Ascending aorta (tissue), 2 donors: ENCODE results near the gene FAM174C. TPM values are rescaled to one million over a fixed set of nuclear protein-coding genes. Genes with fewer than 3 reads are reported as not detected.

ENCODE experiments used
- DNase-seq, 2 donors: peaks; one replicate each; pipeline ENCODE4 v3.0.0-alpha.2; 2019; ENCODE audit warnings: low spot score in 2 of 2
- H3K27ac ChIP-seq, 2 donors: fragments of 200-600 bp; sonication (generic); one replicate each; pipeline ENCODE4 v1.5.1; 2016 to 2017; ENCODE audit warnings: mild to moderate bottlenecking in 1 of 2
- H3K27me3 ChIP-seq: fragments of 200-600 bp; sonication (generic); one replicate; pipeline ENCODE4 v1.5.1; 2017
- H3K36me3 ChIP-seq, 2 donors: fragments of 200-600 bp; sonication (generic); one replicate each; pipeline ENCODE4 v1.5.1; 2016
- H3K4me1 ChIP-seq, 2 donors: fragments of 200-600 bp; sonication (generic); one replicate each; pipeline ENCODE4 v1.5.1; 2016 to 2017; ENCODE audit warnings: mild to moderate bottlenecking in 1 of 2
- H3K4me3 ChIP-seq, 2 donors: fragments of 200-600 bp; sonication (generic); one replicate each; pipeline ENCODE4 v1.5.1; 2016 to 2017; ENCODE audit warnings: mild to moderate bottlenecking in 1 of 2
- H3K9me3 ChIP-seq, 2 donors: fragments of 200-600 bp; sonication (generic); one replicate each; pipeline ENCODE4 v1.5.1; 2016
- intact Hi-C: fragments of 100-400 bp; cut with DNase I; formaldehyde crosslinking; loops from one replicate; pipeline ENCODE4 v1.15.1; 2023
- total RNA-seq: library from RNA; depleted of rRNA; stranded (reverse); fragments of >200 nt; gene quantifications from one replicate; pipeline ENCODE4 v1.1.0, GENCODE V29; 2016
- TF ChIP-seq, protein P1 (sequence below), 3 experiments: fragments of 200-600 bp in 2 of 3; fragments of 450-650 bp in 1 of 3; sonication (generic) in 2 of 3; IDR thresholded peaks; one replicate each; pipeline ENCODE4 v1.5.1; 2016 to 2019; ENCODE audit warnings: antibody characterized with exemption in 3 of 3, mild to moderate bottlenecking in 1 of 3, moderate library complexity in 1 of 3

FAM174C gene
- total RNA-seq, 1 donor from 2014 or later: 156 TPM

DNA sequence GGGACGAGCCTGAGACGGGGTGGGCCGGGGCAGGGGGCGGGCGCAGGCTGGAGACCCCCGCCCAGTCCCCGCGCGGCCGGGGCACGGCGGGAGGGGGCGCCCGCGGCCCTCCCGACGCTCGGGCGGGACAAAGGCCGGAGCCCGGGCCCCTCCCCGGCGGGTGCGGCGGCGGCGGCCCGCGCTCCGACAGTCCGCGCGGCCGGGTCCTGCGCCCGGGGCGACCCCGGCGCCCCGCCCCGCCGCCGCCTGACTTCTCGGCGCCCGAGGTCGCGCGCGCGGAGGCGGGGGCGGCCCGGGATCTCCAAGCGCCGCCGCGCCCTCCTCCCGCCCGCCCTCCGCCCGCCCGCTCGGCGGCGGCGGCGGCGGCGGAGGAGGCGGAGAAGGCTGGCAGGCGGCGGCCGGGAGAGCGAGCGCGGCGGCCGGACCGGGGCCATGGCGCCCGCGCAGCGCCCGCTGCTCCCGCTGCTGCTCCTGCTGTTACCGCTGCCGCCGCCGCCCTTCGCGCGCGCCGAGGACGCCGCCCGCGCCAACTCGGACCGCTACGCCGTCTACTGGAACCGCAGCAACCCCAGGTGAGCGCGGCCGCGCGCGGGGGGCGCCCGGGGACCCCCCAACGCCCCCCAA is 10.5 kb downstream of the FAM174C start, which contains the start of gene EFNA2:
Gene EFNA2, plus strand, starts transcription at position 137 of the 624 bp plus-strand sequence. Its CDS starts 296 bp downstream, at position 433.
- Histone ChIP-seq H3K4me1 (no peaks in the 10 kb centered on the region), H3K4me3 (no peak within 1 kb of the TSS), H3K27me3 (peaks cover 20% of the 10 kb centered on the region), H3K36me3 (no peaks in the 10 kb centered on the region), H3K9me3 (no peaks in the 10 kb centered on the region), H3K27ac (no peak within 1 kb of the TSS)
- TF ChIP-seq, protein P1, sequence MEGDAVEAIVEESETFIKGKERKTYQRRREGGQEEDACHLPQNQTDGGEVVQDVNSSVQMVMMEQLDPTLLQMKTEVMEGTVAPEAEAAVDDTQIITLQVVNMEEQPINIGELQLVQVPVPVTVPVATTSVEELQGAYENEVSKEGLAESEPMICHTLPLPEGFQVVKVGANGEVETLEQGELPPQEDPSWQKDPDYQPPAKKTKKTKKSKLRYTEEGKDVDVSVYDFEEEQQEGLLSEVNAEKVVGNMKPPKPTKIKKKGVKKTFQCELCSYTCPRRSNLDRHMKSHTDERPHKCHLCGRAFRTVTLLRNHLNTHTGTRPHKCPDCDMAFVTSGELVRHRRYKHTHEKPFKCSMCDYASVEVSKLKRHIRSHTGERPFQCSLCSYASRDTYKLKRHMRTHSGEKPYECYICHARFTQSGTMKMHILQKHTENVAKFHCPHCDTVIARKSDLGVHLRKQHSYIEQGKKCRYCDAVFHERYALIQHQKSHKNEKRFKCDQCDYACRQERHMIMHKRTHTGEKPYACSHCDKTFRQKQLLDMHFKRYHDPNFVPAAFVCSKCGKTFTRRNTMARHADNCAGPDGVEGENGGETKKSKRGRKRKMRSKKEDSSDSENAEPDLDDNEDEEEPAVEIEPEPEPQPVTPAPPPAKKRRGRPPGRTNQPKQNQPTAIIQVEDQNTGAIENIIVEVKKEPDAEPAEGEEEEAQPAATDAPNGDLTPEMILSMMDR (IDR thresholded peaks at IDR 0.05): no peak
- intact Hi-C loops: no loop called here
- no peak for DNase-seq

DNA sequence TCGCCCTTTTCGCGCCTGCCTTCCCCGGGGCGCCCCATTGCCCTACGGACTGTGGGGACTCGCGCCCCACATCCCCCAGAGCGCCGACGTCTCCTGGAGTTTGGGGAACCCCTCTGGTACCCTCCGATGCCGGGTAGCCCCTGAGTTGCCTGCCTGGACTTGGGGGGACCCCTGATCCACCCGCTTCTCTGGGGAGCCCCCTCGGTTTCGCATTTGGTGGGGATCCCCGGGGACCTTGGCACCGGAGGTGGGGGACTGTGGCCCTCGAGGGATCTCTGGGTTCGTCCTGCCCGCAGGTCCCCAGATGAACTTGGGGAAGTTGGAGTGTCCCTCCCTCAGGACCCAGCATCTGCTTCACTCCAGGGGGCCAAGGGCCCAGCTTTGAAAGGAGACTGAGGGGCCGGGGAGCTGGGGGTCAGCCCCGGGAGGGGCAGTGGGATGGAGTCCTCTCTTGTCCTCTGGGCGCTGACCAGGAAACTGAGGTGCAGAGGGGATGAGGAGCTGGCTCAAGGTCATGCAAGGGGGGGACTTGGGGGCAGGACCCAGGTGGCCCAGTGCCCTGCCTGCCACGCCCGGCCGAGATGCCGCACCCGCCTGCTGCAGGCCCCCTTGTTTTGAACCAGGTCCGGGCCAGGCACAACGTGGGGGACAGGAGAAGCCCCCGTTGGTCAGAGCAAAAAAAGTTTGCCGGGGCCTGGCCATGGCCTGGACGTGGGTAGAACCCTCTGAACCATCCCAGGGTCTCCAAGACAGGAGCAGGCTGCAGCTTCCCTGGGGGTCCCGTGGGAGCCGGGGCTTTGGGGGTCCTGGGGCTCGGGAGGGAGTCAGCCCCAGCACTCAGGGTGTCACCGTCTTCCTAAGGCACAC is 11.4 kb downstream of the FAM174C start:
- H3K4me1 ChIP-seq: no peaks in the 10 kb centered on the region
- intact Hi-C loops: no loop called here
- TF ChIP-seq, protein P1 (IDR thresholded peaks at IDR 0.05): no peak
- H3K9me3 ChIP-seq: no peaks in the 10 kb centered on the region
- no peak overlapping the region for H3K4me3 ChIP-seq
- peaks cover 20% of the 10 kb centered on the region for H3K27me3 ChIP-seq
- no peak for DNase-seq
- no peaks in the 10 kb centered on the region for H3K36me3 ChIP-seq
- no peak overlapping the region for H3K27ac ChIP-seq

DNA sequence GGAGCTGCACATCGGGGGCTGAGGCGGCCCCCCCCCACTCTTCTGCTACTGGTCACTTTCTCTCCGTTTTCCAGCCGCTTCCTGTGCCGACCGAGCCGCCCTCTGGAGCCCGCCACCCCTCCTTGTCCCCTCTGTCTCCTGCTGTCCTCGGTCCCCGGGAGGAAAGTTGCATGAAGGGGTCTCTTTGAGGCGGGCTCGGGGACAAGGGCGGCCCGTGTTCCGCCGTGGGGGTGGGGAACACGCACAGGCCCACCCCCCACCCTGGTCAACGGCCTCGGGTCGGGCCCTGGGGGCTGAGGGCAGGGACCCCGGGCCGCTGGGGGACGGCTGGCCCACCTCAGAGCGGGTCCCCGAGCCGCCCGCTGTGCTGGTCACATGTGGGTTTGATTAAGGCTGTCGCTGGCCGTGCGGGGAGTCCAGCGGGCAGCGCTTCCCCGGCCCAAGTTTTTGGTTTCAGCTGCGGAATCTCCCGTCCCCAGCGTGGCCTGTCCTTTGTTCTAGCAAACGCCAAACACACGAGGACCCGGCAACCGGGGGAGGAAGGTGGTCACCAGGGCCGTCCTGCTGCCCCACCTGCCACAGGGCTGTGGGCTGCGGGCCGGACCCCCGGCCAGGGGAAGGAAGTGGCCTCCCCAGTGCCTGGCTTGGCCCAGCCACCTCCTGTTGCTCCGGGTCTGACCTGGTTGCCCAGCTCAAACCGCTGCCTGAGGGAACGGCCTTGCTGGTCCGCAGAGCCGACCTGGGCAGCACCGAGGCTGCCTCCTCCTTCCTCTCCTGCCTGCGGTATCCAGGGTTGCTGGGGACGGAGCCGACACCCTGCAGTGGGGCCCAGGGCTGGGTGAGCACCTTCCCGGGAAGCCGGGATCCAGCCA is 12.3 kb downstream of the FAM174C start:
- H3K36me3 ChIP-seq: no peaks in the 10 kb centered on the region
- H3K27ac ChIP-seq: no peak overlapping the region
- DNase-seq: no peak
- peaks cover 20% of the 10 kb centered on the region for H3K27me3 ChIP-seq
- H3K4me1 ChIP-seq: no peaks in the 10 kb centered on the region
- no peaks in the 10 kb centered on the region for H3K9me3 ChIP-seq
- H3K4me3 ChIP-seq: no peak overlapping the region
- intact Hi-C loops: no loop called here
- TF ChIP-seq, protein P1 (IDR thresholded peaks at IDR 0.05): no peak

DNA sequence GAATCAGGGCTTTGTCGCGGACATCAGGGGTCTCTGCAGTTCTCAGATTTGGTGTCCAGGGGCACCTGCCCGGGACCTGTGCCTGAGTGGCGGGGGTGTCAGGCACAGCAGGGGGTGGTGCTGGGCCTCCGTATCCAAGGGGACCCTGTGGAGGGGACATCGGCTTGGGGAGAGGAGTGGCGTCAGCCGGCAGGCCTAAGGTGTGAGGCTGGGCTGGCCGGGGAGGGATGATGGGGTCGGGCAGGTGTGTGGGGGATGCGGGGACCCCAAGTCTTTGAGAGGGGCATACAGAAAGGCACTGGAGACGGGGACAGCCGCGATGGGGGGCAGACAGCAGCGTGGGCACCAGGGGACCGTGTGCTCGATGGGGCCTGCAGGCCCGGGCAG is 12.9 kb downstream of the FAM174C start:
- no peaks in the 10 kb centered on the region for H3K9me3 ChIP-seq
- no peak overlapping the region for H3K4me3 ChIP-seq
- H3K36me3 ChIP-seq: no peaks in the 10 kb centered on the region
- H3K4me1 ChIP-seq: no peaks in the 10 kb centered on the region
- intact Hi-C loops: no loop called here
- TF ChIP-seq, protein P1 (IDR thresholded peaks at IDR 0.05): no peak
- no peak overlapping the region for H3K27ac ChIP-seq
- H3K27me3 ChIP-seq: peaks cover 23% of the 10 kb centered on the region
- no peak for DNase-seq

DNA sequence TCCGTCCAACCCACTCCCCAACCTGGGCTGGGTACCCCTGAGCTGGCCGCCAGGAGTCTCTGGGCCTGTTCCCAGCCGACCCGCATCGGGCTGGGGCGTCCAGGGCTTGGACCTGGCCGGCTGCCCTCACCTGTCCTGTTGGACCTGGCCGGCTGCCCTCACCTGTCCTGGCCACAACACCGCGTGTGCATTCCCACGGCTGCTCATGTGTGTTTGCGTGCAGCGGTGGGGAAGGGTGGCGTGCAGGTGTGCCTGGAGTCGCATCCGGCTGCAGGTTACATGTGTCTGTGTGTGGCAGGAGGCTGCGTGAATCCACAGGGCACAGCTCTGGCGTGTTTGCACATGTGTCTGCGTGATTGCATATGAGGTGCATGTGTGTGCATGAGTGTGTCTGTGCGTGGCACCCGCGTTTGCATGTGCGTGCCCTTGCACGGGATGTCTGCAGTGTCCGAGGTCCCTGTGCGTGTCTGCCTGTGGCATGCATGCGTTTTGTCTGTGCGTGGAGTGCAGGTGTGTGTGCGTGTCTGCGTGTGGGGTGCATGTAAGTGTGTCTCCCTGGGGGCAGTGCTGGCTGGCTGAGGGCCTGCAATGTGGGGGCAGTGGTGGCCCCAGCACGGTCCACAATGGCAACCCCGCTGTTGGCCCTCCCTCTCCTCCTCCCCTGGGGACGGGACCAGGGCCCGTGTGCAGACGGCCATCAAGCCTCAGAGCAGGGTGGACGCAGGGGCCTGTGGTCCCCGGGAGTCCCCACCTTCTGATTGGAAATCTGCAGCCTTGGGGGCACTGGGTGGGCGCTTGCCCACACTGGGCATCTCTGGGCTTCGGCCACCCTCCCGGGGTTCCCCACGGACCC is 13.7 kb downstream of the FAM174C start:
- Histone ChIP-seq H3K27me3 (peaks cover 25% of the 10 kb centered on the region), H3K4me3 (no peak overlapping the region), H3K36me3 (no peaks in the 10 kb centered on the region), H3K4me1 (no peaks in the 10 kb centered on the region), H3K9me3 (no peaks in the 10 kb centered on the region), H3K27ac (no peak overlapping the region)
- no peak for DNase-seq
- intact Hi-C loops: no loop called here
- TF ChIP-seq, protein P1 (IDR thresholded peaks at IDR 0.05): no peak
